ENCODE results near the gene ANKS1A. TPM values are rescaled to one million over a fixed set of nuclear protein-coding genes. Genes with fewer than 3 reads are reported as not detected.

The ANKS1A gene
- total and polyA plus RNA-seq, 2 experiments from 2014 or later = 17.5 to 25.4 TPM

DNA sequence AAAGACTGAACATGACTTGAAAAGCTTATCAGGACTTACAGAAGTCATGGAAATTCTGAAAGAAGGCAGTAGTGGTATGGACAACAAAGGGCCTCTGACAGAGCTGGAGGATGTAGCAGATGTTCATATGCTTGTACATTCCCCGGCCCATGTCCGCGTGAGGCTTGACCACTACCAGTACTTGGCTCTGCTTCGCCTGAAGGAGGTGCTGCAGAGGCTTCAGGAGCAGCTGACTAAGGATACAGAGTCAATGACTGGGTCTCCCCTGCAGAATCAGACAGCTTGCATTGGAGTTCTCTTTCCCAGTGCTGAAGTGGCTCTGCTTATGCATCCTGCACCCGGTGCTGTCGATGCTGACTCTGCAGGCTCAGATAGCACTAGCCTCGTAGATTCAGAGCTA lies 30.4 kb upstream of the ANKS1A start:
- Histone ChIP-seq H3K9me2 (replicated peaks; ENCODE audit: insufficient read depth) (no peaks in the 10 kb centered on the region), H3K79me2 (no peaks in the 10 kb centered on the region), H4K20me1 (ENCODE audit: insufficient read depth, poor library complexity, severe bottlenecking) (no peaks in the 10 kb centered on the region), H3K27ac (no peak overlapping the region), H2AFZ (no peak overlapping the region), H3K4me2 (no peak overlapping the region), H3K4me1 (ENCODE audit: insufficient read depth) (no peaks in the 10 kb centered on the region), H3K9me3 (ENCODE audit: low read depth) (no peaks in the 10 kb centered on the region), H3K36me3 (replicated peaks; ENCODE audit: insufficient read depth, low read depth) (peaks cover 4% of the 10 kb centered on the region), H3K4me3 (no peak overlapping the region), H3K27me3 (no peaks in the 10 kb centered on the region)
- TF ChIP-seq EZH2 (IDR thresholded peaks at IDR 0.05; ENCODE audit: borderline replicate concordance) = no peak
- TF ChIP-seq, protein P1, sequence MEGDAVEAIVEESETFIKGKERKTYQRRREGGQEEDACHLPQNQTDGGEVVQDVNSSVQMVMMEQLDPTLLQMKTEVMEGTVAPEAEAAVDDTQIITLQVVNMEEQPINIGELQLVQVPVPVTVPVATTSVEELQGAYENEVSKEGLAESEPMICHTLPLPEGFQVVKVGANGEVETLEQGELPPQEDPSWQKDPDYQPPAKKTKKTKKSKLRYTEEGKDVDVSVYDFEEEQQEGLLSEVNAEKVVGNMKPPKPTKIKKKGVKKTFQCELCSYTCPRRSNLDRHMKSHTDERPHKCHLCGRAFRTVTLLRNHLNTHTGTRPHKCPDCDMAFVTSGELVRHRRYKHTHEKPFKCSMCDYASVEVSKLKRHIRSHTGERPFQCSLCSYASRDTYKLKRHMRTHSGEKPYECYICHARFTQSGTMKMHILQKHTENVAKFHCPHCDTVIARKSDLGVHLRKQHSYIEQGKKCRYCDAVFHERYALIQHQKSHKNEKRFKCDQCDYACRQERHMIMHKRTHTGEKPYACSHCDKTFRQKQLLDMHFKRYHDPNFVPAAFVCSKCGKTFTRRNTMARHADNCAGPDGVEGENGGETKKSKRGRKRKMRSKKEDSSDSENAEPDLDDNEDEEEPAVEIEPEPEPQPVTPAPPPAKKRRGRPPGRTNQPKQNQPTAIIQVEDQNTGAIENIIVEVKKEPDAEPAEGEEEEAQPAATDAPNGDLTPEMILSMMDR (IDR thresholded peaks at IDR 0.05; ENCODE audit: poor library complexity) = no peak
- no peak for TF ChIP-seq EZH2phosphoT487 (IDR thresholded peaks at IDR 0.05; ENCODE audit: low read depth, severe bottlenecking, unreplicated experiment)
- no peak for DNase-seq (ENCODE audit: low spot score)
- WGBS (ENCODE audit: low lambda C conversion rate, missing lambda C conversion rate) = 95% methylated on average over 7 of the region's 7 CpGs

DNA sequence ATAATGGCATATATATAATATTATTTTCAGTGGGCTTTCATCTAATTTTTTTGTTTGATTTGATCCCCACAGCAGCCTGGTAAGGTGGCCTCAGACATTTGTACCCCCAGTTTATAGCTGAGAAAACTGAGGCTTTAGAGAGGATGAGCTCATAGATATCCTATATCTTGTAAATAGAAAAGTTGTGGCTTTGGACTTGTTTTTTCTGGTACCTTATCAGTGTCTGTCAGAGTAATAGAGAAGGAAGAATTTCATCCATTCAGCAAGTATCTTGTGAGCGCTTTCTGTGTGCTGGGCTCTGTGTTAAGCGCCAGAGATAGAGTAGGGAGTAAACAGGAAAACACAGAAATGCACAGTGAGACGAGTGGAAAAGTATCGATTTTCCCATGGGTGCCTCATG lies 29.1 kb upstream of the ANKS1A start:
- Histone ChIP-seq H2AFZ (no peak overlapping the region), H3K27ac (no peak overlapping the region), H3K4me3 (no peak overlapping the region), H3K79me2 (no peaks in the 10 kb centered on the region), H3K27me3 (no peaks in the 10 kb centered on the region), H3K4me1 (ENCODE audit: insufficient read depth) (no peaks in the 10 kb centered on the region), H3K9me3 (ENCODE audit: low read depth) (no peaks in the 10 kb centered on the region), H4K20me1 (ENCODE audit: insufficient read depth, poor library complexity, severe bottlenecking) (no peaks in the 10 kb centered on the region), H3K9me2 (replicated peaks; ENCODE audit: insufficient read depth) (no peaks in the 10 kb centered on the region), H3K36me3 (replicated peaks; ENCODE audit: insufficient read depth, low read depth) (peaks cover 4% of the 10 kb centered on the region), H3K4me2 (no peak overlapping the region)
- no peak for DNase-seq (ENCODE audit: low spot score)
- WGBS (ENCODE audit: low lambda C conversion rate, missing lambda C conversion rate) = 93% methylated on average over 4 of the region's 4 CpGs
- TF ChIP-seq, protein P1 (IDR thresholded peaks at IDR 0.05; ENCODE audit: poor library complexity) = no peak
- TF ChIP-seq EZH2phosphoT487 (IDR thresholded peaks at IDR 0.05; ENCODE audit: low read depth, severe bottlenecking, unreplicated experiment) (no peak), EZH2 (IDR thresholded peaks at IDR 0.05; ENCODE audit: borderline replicate concordance) (no peak)

DNA sequence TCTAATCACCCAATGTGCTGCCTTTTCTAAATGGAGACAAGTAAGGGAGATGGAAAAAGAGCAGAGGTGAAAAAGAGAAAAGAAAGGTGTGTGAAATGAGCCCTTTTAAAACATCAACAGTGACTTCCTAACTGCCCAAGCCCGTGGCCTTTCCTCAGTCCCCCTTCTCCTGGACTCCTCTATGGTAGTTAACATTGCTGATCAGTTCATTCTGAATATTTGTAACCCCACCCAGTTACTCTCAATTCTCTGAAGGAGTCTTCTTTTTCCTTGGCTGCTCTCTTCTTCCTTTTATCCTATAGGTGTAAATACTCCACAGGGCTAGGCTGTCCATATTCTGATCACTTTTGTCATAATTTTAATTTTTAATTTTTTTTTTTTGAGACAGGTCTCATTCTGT lies 28.3 kb upstream of the ANKS1A start:
- DNase-seq (ENCODE audit: low spot score) = no peak
- no peak overlapping the region for H2AFZ ChIP-seq
- 88% methylated on average over 1 of the region's 1 CpG for WGBS (ENCODE audit: low lambda C conversion rate, missing lambda C conversion rate)
- H3K4me1 ChIP-seq (ENCODE audit: insufficient read depth) = no peaks in the 10 kb centered on the region
- TF ChIP-seq EZH2 (IDR thresholded peaks at IDR 0.05; ENCODE audit: borderline replicate concordance) (no peak), EZH2phosphoT487 (IDR thresholded peaks at IDR 0.05; ENCODE audit: low read depth, severe bottlenecking, unreplicated experiment) (no peak)
- TF ChIP-seq, protein P1 (IDR thresholded peaks at IDR 0.05; ENCODE audit: poor library complexity) = no peak
- H3K79me2 ChIP-seq = no peaks in the 10 kb centered on the region
- no peak overlapping the region for H3K4me2 ChIP-seq
- H3K36me3 ChIP-seq (replicated peaks; ENCODE audit: insufficient read depth, low read depth) = no peaks in the 10 kb centered on the region
- no peaks in the 10 kb centered on the region for H3K9me2 ChIP-seq (replicated peaks; ENCODE audit: insufficient read depth)
- H3K27ac ChIP-seq = no peak overlapping the region
- no peaks in the 10 kb centered on the region for H4K20me1 ChIP-seq (ENCODE audit: insufficient read depth, poor library complexity, severe bottlenecking)
- no peaks in the 10 kb centered on the region for H3K27me3 ChIP-seq
- no peak overlapping the region for H3K4me3 ChIP-seq
- no peaks in the 10 kb centered on the region for H3K9me3 ChIP-seq (ENCODE audit: low read depth)

DNA sequence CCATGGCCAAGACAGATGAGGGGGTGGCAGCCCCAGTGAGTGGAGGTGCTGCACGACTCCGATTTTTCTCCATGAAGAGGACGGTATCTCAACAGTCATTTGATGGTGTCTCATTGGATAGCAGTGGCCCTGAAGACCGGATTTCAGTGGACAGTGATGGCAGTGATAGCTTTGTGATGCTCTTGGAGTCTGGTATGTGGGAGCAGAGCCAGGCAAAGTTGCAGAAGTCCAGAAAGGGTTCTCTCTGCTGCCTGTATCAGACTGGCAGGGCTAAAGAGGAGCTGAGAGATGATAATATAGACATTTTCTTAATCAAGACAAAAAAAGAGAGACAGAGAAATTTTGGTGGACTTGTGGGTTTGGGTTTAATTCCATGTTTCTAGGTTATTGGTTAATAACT lies 25.0 kb upstream of the ANKS1A start:
- 94% methylated on average over 4 of the region's 4 CpGs for WGBS (ENCODE audit: low lambda C conversion rate, missing lambda C conversion rate)
- no peak for DNase-seq (ENCODE audit: low spot score)
- H3K36me3 ChIP-seq (replicated peaks; ENCODE audit: insufficient read depth, low read depth) = no peaks in the 10 kb centered on the region
- no peaks in the 10 kb centered on the region for H3K9me3 ChIP-seq (ENCODE audit: low read depth)
- no peak overlapping the region for H3K4me2 ChIP-seq
- no peaks in the 10 kb centered on the region for H3K79me2 ChIP-seq
- H3K4me3 ChIP-seq = no peak overlapping the region
- no peaks in the 10 kb centered on the region for H3K9me2 ChIP-seq (replicated peaks; ENCODE audit: insufficient read depth)
- H3K27ac ChIP-seq = no peak overlapping the region
- H3K4me1 ChIP-seq (ENCODE audit: insufficient read depth) = no peaks in the 10 kb centered on the region
- no peaks in the 10 kb centered on the region for H4K20me1 ChIP-seq (ENCODE audit: insufficient read depth, poor library complexity, severe bottlenecking)
- no peak overlapping the region for H2AFZ ChIP-seq
- TF ChIP-seq, protein P1 (IDR thresholded peaks at IDR 0.05; ENCODE audit: poor library complexity) = no peak
- TF ChIP-seq EZH2 (IDR thresholded peaks at IDR 0.05; ENCODE audit: borderline replicate concordance) (no peak), EZH2phosphoT487 (IDR thresholded peaks at IDR 0.05; ENCODE audit: low read depth, severe bottlenecking, unreplicated experiment) (no peak)
- no peaks in the 10 kb centered on the region for H3K27me3 ChIP-seq

All from hepatocyte (in vitro differentiated cells).